Renal cortical epithelial cell (primary cell): ENCODE results near the gene ADGRD1. TPM values are rescaled to one million over a fixed set of nuclear protein-coding genes. Genes with fewer than 3 reads are reported as not detected.
"Not testable (repeated sequence)": the region's sequence is repeated elsewhere in the genome, so short reads cannot be mapped to it uniquely, and the experiment has no call there.

Experiments
- DNase-seq: peaks from one replicate; pipeline ENCODE4 v3.0.0-alpha.2; 2011; ENCODE audit warnings: low read depth
- total RNA-seq: library from RNA; depleted of rRNA; stranded (reverse); fragments of >200 nt; gene quantifications from 2 replicates; pipeline ENCODE4 v1.2.3, GENCODE V29; 2014

The ADGRD1 gene
- total RNA-seq: 0.05 TPM in 1 of 2 replicates, not detected in the other

DNA sequence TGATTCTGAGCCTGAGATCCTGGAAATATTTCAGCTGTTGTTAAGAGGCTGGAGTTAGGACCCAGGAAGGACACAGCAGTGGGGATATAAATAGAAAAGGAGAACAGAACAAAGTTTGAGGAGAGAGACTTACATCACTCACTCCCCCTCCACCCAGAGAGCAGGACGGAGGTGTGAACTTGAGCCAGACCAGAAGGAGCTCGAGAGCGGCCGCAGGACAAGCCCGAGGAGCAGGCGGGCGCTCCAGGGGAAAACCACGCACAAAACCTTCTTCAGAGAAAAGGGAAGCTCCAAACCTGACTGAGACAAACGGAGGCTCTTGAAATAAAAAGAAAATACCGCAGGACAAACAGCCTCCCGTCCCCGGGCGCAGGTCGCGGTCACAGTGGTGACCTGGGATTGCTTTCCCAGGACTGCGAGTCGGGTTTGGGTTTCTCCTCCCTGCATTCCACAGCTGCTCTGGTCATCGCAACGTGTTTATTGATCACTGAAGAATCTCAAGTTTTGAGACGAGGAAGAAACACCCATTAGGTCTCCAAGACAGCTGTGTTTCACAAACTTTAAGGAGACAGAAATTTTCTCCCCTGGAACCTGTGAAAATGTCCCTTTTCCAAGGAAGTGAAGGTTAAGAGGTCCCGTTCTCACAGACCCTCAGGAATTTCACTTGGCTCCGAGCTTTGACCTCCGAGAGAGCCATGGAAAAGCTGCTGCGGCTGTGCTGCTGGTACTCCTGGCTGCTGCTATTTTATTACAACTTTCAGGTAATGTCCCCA lies at the start of gene ADGRD1:
ADGRD1 (plus strand) TSS at position 137 of the 773 bp plus-strand sequence; CDS start at position 696, 559 bp downstream.
- no peak for DNase-seq

DNA sequence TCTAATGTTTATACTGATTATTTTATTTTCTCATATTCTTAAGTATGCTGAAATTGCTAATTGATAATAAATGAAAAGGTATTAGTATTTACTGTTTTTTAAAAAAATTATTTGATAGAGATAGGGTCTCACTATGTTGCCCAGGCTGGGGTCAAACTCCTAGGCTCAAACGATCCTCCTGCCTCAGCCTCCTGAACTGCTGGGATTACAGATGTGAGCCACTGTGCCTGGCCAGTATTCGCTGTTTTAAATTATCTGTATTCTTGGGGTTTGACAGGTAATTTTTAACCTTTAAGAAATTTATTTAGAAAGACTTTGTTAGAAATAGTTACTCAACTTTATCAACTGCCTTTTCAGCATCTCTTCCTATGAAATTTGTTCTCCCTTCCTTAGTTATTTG lies 49.6 kb upstream of the ADGRD1 start:
- no peak for DNase-seq

DNA sequence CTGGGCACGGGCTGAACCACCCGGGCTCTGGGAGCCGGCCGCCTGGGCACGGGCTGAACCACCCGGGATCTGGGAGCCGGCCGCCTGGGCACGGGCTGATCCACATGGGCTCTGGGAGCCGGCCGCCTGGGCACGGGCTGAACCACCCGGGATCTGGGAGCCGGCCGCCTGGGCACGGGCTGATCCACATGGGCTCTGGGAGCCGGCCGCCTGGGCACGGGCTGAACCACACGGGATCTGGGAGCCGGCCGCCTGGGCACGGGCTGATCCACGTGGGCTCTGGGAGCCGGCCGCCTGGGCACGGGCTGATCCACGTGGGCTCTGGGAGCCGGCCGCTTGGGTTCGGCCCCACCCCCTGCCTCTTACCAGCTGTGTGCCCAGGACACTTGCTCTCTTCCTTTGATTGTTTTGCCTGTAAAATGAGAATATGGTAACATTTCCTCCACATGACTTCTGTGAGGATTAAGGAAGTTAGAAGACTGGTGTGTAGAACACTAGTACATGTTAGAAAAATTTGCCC lies 48.7 kb upstream of the ADGRD1 start:
- DNase-seq: not testable (repeated sequence)

- no peak for DNase-seq
These were observed 44.6 kb upstream of the ADGRD1 start for GRCh38 chr12:130909111-130909510.

DNA sequence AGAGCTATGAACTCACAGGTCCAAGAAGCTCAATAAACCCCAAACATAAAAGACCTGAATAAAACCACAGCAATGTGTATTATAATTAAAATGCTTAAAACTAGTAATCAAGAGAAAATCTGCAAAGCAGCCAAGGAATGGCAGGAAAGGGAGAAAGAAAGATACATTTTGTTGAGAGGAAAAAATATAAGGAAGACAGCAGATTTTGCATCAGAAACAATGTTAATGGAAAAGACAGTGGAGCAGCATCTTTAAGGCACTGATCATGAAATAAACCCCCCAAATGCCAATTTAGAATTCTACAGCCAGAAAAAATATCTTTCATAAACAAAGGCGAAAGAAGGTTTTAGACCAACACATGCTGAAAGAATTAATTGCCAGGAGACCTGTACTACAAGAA lies 42.5 kb upstream of the ADGRD1 start:
- DNase-seq: no peak

DNA sequence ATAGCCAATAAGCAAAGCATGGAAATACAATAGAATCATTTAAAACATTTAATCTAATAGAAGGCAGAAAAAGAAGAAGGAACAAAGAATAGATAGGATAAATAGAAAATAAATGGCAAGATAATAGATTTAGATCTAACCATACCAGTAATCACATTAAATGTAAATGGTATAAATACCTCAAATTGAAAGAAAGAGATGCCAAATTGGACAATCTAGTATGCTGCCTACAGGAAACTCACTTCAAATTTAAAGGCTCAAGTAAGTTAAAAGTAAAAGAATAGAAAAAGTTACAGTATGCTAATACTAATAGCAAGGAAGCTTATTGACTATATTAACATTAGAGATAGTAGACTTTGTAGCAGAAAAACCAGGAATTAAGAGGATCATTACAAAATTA lies 41.8 kb upstream of the ADGRD1 start:
- DNase-seq: no peak

DNA sequence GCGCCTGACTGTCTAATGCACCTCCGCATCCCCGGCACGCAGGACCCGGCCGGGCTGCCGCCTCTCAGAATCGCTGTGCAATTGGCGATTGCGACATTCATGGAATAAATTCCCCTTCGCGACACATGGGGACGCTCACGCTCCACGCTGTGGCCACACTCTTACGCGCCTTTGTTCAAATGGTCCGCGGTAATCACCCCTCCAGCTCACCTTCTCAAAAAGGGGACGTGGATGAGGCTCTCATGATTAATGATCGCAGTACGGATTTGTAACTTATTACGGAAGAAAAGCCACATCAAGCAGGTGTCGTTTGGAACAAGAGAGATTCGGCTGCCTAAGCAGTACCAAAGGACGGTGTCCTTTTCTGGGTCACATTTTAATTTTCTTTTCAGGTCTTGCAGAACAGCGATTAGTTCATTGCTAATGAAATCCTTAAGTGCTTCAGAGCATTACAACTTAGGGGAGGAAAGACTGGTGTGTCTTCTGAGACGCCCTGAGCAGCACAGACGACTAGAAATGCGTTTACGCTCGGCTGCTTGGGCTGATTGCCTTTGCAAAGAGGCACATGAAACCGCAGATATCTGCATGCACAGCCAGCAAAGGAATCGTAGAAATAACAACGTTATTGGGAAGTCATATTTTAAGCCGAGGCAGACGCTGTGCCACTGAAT lies 37.3 kb upstream of the ADGRD1 start:
- peak; percentile 41 for DNase-seq

DNA sequence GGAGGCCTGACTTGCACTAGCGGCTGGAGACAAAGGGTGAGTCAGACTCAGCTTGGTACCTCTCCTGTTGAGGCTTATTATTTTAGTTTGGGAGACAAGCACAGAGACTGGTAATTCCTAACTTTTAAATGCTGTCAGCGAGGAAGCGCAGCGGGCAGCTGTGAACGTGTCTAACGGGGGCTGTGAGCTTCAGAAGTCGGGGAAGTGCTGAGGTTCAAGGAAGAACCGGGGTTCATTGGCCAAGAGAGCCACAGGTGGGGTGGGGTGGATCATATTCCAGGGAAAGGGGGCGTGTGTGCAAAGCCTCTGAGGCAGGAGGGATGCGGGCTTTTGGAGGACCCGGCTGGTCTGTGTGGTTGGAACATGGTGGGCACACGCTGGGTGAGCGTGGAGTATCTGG lies 36.1 kb upstream of the ADGRD1 start:
- DNase-seq: no peak

DNA sequence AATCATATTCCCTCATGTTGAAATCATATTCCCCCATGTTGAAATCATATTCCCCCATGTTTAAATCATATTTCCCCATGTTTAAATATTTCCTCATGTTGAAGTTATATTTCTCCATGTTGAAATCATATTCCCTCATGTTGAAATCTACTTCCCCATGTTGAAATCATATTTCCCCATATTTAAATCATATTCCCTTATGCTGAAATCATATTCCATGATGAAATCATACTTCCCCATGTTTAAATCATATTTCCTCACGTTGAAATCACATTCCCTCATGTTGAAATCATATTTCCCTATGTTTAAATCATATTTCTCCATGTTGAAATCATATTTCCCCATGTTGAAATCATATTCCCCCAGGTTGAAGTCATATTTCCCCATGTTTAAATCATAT lies 34.6 kb upstream of the ADGRD1 start:
- no peak for DNase-seq

GRCh38 chr12:130920119-130920703 lies 33.5 kb upstream of the ADGRD1 start:
- no peak for DNase-seq

DNA sequence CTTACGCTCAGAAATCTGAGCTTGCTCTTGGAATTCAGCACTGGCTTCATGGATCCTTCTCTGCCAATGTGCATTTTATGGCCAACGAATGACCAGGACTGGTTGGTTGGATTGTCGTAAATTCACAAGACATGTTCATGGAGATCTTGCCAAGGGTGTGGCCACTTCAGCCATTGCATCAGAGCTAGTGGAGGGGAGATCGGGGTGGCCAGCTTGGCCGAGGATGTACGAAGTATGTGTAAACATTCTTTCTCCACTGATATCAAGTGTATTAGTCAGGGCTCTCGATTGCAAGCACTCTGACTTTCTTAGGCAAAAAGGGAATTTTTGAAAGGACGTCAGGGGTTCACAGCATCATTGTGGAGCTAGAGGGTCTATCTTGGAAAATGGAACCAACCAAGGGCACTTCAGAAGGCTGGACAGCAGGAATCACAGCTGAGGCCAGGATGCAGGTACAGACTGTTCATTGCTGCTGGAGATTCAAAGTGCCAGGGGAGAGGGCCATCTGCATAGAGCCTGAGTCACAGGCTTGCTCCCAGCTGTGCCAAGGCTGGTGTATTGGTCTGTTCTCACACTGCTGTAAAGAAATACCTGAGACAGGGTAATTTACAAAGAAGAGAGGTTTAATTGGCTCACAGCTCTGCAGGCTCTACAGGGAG lies 32.9 kb upstream of the ADGRD1 start:
- DNase-seq: no peak

DNA sequence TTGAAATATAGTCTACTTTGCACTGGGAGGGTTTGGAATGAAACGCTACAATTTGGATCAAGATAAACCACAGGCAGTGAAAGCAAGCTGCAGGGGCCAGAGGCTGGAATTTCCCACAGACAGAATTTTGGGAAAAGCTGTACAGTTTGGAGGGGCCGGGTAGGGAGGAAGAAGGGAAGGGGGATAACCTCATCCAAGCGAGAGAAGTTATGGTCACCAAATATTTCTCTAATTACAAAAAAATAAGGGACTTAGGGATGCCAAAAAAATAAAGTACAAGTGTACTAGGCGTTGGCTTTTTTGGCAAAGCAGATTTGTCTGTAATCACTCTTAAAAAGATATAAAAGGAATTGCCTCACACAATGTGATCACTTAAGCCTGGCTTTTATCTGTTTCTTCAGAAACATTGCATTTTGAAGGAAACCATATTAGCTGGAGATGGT lies 31.2 kb upstream of the ADGRD1 start:
- DNase-seq: no peak

- DNase-seq: no peak
These were observed 28.6 kb upstream of the ADGRD1 start for GRCh38 chr12:130924966-130925665.

- no peak for DNase-seq
These were observed 28.1 kb upstream of the ADGRD1 start for GRCh38 chr12:130925666-130926015.

- DNase-seq: no peak
These were observed 24.3 kb upstream of the ADGRD1 start for GRCh38 chr12:130929363-130929762.

DNA sequence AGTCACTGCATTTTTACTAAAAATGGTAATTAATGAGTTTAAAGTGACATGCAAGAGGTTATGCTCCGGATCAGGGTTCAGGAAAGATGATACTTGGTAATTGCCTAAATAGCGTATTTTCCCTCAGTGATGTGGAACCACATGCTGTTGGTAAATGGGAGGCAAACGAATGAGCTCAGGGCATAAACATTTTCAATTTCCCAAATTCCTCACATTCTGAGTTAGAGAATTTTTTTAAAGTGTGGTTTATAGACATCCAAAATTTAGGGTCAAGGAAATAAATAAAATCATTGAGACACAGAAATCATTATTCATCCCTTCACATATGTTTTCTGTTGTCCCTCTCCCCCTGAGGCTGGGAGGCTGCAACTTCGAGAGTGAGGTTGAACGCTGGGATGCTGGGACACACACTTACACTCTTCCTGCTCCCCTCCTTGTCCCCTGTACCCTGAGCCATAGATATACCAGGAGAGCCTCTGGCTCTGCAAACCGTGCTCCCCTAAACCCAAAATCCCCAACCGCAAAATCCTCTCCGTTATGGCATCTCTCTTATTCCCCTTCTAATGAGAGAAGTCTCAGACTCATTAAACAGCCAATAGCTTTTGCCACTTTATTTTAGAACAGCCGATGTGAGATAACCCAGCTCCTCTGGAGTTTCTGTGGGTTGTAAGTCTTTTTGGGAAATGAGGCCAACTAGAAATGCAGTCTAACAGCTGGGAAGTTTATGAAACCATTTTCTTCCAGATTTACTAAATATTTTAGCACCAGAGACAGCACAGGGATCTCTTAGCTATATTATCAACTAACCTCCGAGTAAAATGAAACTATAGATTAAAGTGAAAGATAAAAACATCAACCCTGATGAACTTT lies 21.4 kb upstream of the ADGRD1 start:
- no peak for DNase-seq

- DNase-seq: no peak
These were observed 20.3 kb upstream of the ADGRD1 start for GRCh38 chr12:130933269-130933995.

GRCh38 chr12:130934753-130935152 lies 19.0 kb upstream of the ADGRD1 start:
- no peak for DNase-seq

GRCh38 chr12:130936561-130936960 lies 17.1 kb upstream of the ADGRD1 start:
- no peak for DNase-seq

GRCh38 chr12:130937063-130937462 lies 16.6 kb upstream of the ADGRD1 start:
- no peak for DNase-seq
